Mesodermal cell (in vitro differentiated cells): ENCODE data around the gene TMEM244.

Experiments
- H3K27ac ChIP-seq: 2 replicates; pipeline ENCODE4 v1.7.0; 2013; ENCODE audit warnings: mild to moderate bottlenecking, low read depth, low read length, moderate library complexity; ENCODE audit not compliant: severe bottlenecking
- H3K36me3 ChIP-seq: 2 replicates; pipeline ENCODE4 v1.7.1; 2013; ENCODE audit warnings: mild to moderate bottlenecking, low read length, moderate library complexity; ENCODE audit not compliant: control insufficient read depth, insufficient read depth
- H3K4me1 ChIP-seq: one replicate; pipeline ENCODE4 v1.7.1; 2013; ENCODE audit warnings: mild to moderate bottlenecking, low read length; ENCODE audit not compliant: insufficient read depth, control insufficient read depth, poor library complexity, severe bottlenecking
- H3K4me3 ChIP-seq: 2 replicates; pipeline ENCODE4 v1.7.0; 2013; ENCODE audit warnings: low read length, control low read depth, mild to moderate bottlenecking; ENCODE audit not compliant: insufficient read depth, poor library complexity, severe bottlenecking; ENCODE audit errors: extremely low read depth
- H3K9me3 ChIP-seq: 2 replicates; pipeline ENCODE4 v1.7.1; 2013; ENCODE audit warnings: mild to moderate bottlenecking, low read length, moderate library complexity; ENCODE audit not compliant: control insufficient read depth
- WGBS, 2 experiments: methylation state at CpG; one replicate each; pipeline ENCODE4 v1.1.5; 2013; ENCODE audit warnings: missing lambda C conversion rate in 2 of 2; ENCODE audit not compliant: insufficient coverage in 2 of 2; 5-methylcytosine and 5-hydroxymethylcytosine counted together

Gene TMEM244

DNA sequence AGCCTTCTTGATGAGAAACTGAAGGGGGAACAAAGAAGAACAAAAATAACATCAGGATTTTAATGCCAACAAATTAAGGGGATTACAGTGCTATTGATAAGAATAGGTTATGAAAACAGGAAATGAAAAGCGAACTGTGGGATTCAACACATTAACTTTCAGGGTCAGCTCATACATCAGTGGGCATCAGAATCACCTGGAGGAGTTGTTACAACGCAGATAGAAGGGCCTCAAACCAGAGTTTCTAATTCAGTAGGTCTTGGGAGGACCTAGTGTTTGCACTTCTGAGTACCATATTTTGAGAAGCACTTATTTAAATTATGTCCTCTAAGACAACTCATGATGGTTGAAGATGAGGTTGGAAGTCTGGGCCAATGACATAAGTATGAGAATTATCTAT is 5.6 kb upstream of the TMEM244 start:
- Histone ChIP-seq H3K27ac (no peak overlapping the region), H3K9me3 (peaks cover 4% of the 10 kb centered on the region), H3K36me3 (no peaks in the 10 kb centered on the region), H3K4me1 (peaks cover 4% of the 10 kb centered on the region), H3K4me3 (no peak overlapping the region)
- WGBS, 2 experiments, result 89 to 100% methylated on average over 1 of the region's 2 CpGs

DNA sequence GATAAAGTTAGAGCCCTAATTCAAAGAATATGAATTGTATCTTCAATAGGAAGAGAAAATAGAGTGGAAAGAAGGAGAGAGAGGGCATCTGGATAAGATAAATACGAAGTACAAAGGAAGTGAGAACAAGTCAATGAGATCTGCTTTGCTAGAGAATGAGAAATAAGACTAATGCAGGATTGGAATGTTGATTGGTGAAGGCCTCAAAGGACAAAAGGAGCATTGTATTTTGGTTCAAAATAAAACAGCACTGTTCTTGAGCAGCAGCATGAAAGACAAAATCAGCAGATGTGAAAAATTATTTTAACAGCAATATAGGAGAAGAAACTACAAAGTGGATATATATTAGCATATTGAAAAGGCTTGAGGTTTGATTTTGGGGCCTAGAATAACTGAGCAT is 5.1 kb upstream of the TMEM244 start:
- Histone ChIP-seq H3K27ac (no peak overlapping the region), H3K4me1 (peaks cover 4% of the 10 kb centered on the region), H3K36me3 (no peaks in the 10 kb centered on the region), H3K4me3 (no peak overlapping the region), H3K9me3 (peaks cover 4% of the 10 kb centered on the region)
- WGBS, 2 experiments, result 73 to 93% methylated on average over 1 of the region's 1 CpG

- H3K9me3 ChIP-seq, result peaks cover 4% of the 10 kb centered on the region
- no peak overlapping the region for H3K27ac ChIP-seq
- peaks cover 13% of the 10 kb centered on the region for H3K4me1 ChIP-seq
- WGBS, 2 experiments, result 93 to 95% methylated on average over 3 of the region's 4 CpGs
- H3K36me3 ChIP-seq, result no peaks in the 10 kb centered on the region
- no peak overlapping the region for H3K4me3 ChIP-seq
These were observed 3.9 kb upstream of the TMEM244 start for GRCh38 chr6:129865013-129865412.

GRCh38 chr6:129863664-129864063 is 2.5 kb upstream of the TMEM244 start:
- Histone ChIP-seq H3K4me3 (no peak overlapping the region), H3K9me3 (peaks cover 4% of the 10 kb centered on the region), H3K36me3 (no peaks in the 10 kb centered on the region), H3K4me1 (peaks cover 24% of the 10 kb centered on the region), H3K27ac (no peak overlapping the region)
- 90 to 95% methylated on average over 6 of the region's 6 CpGs for WGBS, 2 experiments

- no peaks in the 10 kb centered on the region for H3K36me3 ChIP-seq
- H3K9me3 ChIP-seq, result no peaks in the 10 kb centered on the region
- no peak overlapping the region for H3K27ac ChIP-seq
- no peak overlapping the region for H3K4me3 ChIP-seq
- H3K4me1 ChIP-seq, result peaks cover 25% of the 10 kb centered on the region
- WGBS, 2 experiments, result 100% methylated on average over 1 of the region's 2 CpGs; no CpG with 5 or more reads in 1 of the 2 experiments
These were observed 1.6 kb downstream of the TMEM244 start for GRCh38 chr6:129859524-129859923.

DNA sequence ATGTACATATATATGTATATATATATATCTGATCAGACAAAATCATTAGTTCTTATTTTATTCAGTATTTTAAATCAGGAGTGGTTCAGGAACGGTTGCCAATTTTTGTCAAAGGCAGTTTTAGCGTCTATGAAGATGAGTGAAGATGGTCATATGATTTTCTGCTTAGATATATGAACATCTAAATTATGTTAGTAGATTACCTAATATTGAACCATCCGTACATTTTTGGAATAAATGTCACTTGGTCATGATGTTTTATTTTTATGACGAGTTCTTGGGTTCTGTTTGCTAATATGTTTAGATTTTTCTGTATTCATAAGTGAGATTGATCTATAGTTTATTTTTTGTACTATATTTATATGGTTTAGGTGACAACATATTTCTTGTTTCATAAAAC is 3.3 kb downstream of the TMEM244 start:
- Histone ChIP-seq H3K4me1 (peaks cover 32% of the 10 kb centered on the region), H3K27ac (no peak overlapping the region), H3K36me3 (no peaks in the 10 kb centered on the region), H3K9me3 (no peaks in the 10 kb centered on the region), H3K4me3 (no peak overlapping the region)
- no CpG with 5 or more reads among the region's 4 CpGs for WGBS, 2 experiments

GRCh38 chr6:129853996-129854711 is 7.0 kb downstream of the TMEM244 start:
- WGBS, 2 experiments, result 100% methylated on average over 1 of the region's 3 CpGs; no CpG with 5 or more reads in 1 of the 2 experiments

GRCh38 chr6:129852257-129852858 is 8.8 kb downstream of the TMEM244 start:
- Histone ChIP-seq H3K27ac (no peak overlapping the region), H3K4me1 (peaks cover 19% of the 10 kb centered on the region), H3K9me3 (no peaks in the 10 kb centered on the region), H3K36me3 (no peaks in the 10 kb centered on the region), H3K4me3 (no peak overlapping the region)
- WGBS, 2 experiments, result 79 to 80% methylated on average over 4 of the region's 5 CpGs

More at GRCh38 chr6:129853996-129854711, 7.0 kb downstream of the TMEM244 start:
- H3K27ac ChIP-seq, result no peak overlapping the region
- H3K9me3 ChIP-seq, result no peaks in the 10 kb centered on the region
- H3K36me3 ChIP-seq, result no peaks in the 10 kb centered on the region
- H3K4me1 ChIP-seq, result peaks cover 22% of the 10 kb centered on the region
- no peak overlapping the region for H3K4me3 ChIP-seq

DNA sequence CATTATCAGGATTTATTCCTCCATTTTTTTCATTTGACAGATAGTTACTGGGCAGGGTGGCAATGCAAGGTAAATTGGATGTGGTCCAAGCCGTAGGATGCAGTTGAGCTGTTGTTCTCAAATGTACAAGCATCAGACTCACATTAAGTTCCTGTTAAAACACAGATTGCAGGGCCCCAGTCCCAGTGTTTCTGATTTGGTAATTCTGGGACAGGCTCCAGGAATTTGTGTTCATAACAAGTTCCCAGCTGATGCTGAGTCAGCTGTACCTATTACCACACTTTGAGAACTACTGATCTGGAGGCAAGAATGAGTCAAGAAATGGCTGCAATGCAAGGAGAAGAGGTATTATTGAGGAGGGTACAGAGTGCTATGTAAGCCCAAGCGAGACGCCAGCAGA is 11.7 kb downstream of the TMEM244 start:
- Histone ChIP-seq H3K9me3 (no peaks in the 10 kb centered on the region), H3K36me3 (no peaks in the 10 kb centered on the region), H3K27ac (no peak overlapping the region), H3K4me1 (peaks cover 27% of the 10 kb centered on the region), H3K4me3 (no peak overlapping the region)
- 94% methylated on average over 3 of the region's 3 CpGs; no CpG with 5 or more reads in 1 of the 2 experiments for WGBS, 2 experiments

DNA sequence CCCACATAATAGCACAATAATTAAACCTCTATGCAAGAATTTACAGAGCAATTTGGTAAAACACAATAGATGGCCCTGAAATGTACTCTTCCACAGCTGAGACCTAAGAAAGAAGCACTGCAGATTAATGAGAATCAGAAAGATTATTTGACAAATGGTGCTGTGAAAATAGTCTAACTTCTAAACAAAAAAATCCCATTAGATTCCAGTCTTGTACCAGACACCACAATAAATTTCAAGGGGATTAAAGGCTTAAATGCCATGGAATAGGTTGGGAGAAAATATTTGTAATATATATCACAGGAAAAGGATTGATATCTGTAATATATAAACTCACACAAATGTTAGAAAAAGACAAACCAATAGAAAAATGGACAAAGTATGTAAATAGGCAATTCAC is 14.4 kb downstream of the TMEM244 start:
- H3K4me1 ChIP-seq, result peaks cover 16% of the 10 kb centered on the region
- no peak overlapping the region for H3K4me3 ChIP-seq
- no peak overlapping the region for H3K27ac ChIP-seq
- no peaks in the 10 kb centered on the region for H3K36me3 ChIP-seq
- H3K9me3 ChIP-seq, result no peaks in the 10 kb centered on the region

- H3K9me3 ChIP-seq, result no peaks in the 10 kb centered on the region
- WGBS, 2 experiments, result 100% methylated on average over 1 of the region's 2 CpGs; no CpG with 5 or more reads in 1 of the 2 experiments
- H3K4me1 ChIP-seq, result peaks cover 10% of the 10 kb centered on the region
- no peak overlapping the region for H3K4me3 ChIP-seq
- H3K36me3 ChIP-seq, result no peaks in the 10 kb centered on the region
- no peak overlapping the region for H3K27ac ChIP-seq
These were observed 15.4 kb downstream of the TMEM244 start for GRCh38 chr6:129845696-129846095.
